ENCODE results near the gene RBM15. TPM values are rescaled to one million over a fixed set of nuclear protein-coding genes. Genes with fewer than 3 reads are reported as not detected.
A peak's percentile ranks its signal among the peaks of the same experiment; 100 is the strongest.

The RBM15 gene
- total and polyA plus RNA-seq, 2 donors (not counting 1 experiment from before 2014, with no cell fraction given) = 8.4 to 25.9 TPM

DNA sequence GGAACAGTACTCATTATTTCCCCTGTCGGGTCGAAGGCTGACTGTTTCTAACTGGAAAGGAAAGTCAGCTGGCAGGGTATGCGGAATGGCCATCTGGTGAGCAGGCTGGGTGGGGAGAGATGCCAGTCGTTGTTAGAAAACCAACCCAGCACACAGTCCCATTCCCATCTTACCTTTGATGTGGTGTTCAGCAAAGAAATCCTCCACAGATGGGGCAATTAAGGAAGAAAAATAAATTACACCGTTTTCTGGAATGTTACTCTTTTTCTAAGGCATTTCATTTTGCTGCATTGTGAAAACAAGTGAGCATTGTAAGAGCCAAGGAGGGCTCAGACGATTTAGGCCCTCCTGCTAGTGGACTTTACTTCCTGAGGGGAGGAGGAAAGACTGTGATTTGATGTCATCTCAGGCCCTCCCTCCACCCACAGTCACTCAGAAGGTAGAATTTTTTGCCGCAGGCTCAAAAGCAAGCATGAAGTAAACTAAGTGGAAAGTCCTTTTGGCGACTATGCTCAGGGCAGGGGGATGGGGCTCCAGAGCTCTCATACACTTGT lies 51.6 kb downstream of the RBM15 start, which contains the start of gene SLC16A4:
TSS of gene SLC16A4 (minus strand) at position 335 of the 554 bp plus-strand sequence. CDS start 1,703 bp downstream, outside the sequence.
- H3K9me3 ChIP-seq (ENCODE audit: control insufficient read depth, insufficient read depth, low read depth, low read length) = no peaks in the 10 kb centered on the region
- H3K4me3 ChIP-seq (replicated peaks in 1 of 4; ENCODE audit: control extremely low read depth in 1 of 4, insufficient read depth in 1 of 4, low read depth in 3 of 4, low read length in 4 of 4) = peak within 1 kb of the TSS; percentile 28 to 52 (median 46)
- peak within 1 kb of the TSS; percentile 57 for H3K27ac ChIP-seq (ENCODE audit: insufficient read depth, low read length)
- no peak for TF ChIP-seq EZH2 (IDR thresholded peaks at IDR 0.05; ENCODE audit: low read length, missing control alignments)
- TF ChIP-seq, protein P1, sequence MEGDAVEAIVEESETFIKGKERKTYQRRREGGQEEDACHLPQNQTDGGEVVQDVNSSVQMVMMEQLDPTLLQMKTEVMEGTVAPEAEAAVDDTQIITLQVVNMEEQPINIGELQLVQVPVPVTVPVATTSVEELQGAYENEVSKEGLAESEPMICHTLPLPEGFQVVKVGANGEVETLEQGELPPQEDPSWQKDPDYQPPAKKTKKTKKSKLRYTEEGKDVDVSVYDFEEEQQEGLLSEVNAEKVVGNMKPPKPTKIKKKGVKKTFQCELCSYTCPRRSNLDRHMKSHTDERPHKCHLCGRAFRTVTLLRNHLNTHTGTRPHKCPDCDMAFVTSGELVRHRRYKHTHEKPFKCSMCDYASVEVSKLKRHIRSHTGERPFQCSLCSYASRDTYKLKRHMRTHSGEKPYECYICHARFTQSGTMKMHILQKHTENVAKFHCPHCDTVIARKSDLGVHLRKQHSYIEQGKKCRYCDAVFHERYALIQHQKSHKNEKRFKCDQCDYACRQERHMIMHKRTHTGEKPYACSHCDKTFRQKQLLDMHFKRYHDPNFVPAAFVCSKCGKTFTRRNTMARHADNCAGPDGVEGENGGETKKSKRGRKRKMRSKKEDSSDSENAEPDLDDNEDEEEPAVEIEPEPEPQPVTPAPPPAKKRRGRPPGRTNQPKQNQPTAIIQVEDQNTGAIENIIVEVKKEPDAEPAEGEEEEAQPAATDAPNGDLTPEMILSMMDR (conservative IDR thresholded peaks at IDR 0.05 in 1 of 2, IDR thresholded peaks at IDR 0.05 in 1 of 2; ENCODE audit: low read depth in 1 of 2, low read length in 2 of 2) = no peak
- H4K20me1 ChIP-seq (ENCODE audit: control insufficient read depth, extremely low read depth, insufficient read depth, low read length) = no peaks in the 10 kb centered on the region
- H3K4me1 ChIP-seq (ENCODE audit: control insufficient read depth, extremely low read depth, insufficient read depth, low read length) = peaks cover 21% of the 10 kb centered on the region
- peak within 1 kb of the TSS; percentile 33 for H3K9ac ChIP-seq (ENCODE audit: insufficient read depth, low read length)
- DNase-seq (ENCODE audit: low read depth in 2 of 2) = peak; percentile 60 to 86
- H3K36me3 ChIP-seq (ENCODE audit: control insufficient read depth, insufficient read depth, low read length) = no peaks in the 10 kb centered on the region
- no peaks in the 10 kb centered on the region for H3K27me3 ChIP-seq (ENCODE audit: control insufficient read depth, insufficient read depth, low read length)
- H2AFZ ChIP-seq (ENCODE audit: low read length) = no peak within 1 kb of the TSS
- H3K79me2 ChIP-seq (ENCODE audit: control insufficient read depth, insufficient read depth, low read length) = no peaks in the 10 kb centered on the region
- peak within 1 kb of the TSS; percentile 64 for H3K4me2 ChIP-seq (ENCODE audit: extremely low read depth, insufficient read depth, low read length)

DNA sequence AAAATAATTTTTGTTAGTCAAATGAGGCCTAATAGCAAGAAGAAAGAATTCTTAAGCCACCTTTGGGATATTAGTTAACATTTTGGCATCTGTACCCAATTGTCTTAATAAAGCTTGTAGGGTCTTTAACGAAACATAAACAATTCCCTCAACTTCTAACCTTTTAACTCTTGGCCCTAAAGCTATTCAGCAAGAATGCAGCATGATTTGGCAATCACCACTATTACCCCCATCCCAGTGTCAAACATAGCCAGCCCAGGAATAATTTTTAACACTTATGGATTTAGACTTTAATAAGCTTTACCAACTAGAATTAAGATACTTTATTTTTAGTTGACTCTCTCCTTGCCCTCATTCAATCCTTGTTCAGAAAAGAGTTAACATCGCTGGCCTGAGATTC lies 54.1 kb downstream of the RBM15 start:
- Histone ChIP-seq H3K4me3 (replicated peaks in 1 of 4; ENCODE audit: control extremely low read depth in 1 of 4, insufficient read depth in 1 of 4, low read depth in 3 of 4, low read length in 4 of 4) (no peak overlapping the region), H4K20me1 (ENCODE audit: control insufficient read depth, extremely low read depth, insufficient read depth, low read length) (no peaks in the 10 kb centered on the region), H3K9me3 (ENCODE audit: control insufficient read depth, insufficient read depth, low read depth, low read length) (no peaks in the 10 kb centered on the region), H3K36me3 (ENCODE audit: control insufficient read depth, insufficient read depth, low read length) (no peaks in the 10 kb centered on the region), H3K79me2 (ENCODE audit: control insufficient read depth, insufficient read depth, low read length) (no peaks in the 10 kb centered on the region), H3K27me3 (ENCODE audit: control insufficient read depth, insufficient read depth, low read length) (no peaks in the 10 kb centered on the region), H2AFZ (ENCODE audit: low read length) (no peak overlapping the region), H3K4me2 (ENCODE audit: extremely low read depth, insufficient read depth, low read length) (peak overlapping the region; percentile 60), H3K4me1 (ENCODE audit: control insufficient read depth, extremely low read depth, insufficient read depth, low read length) (peaks cover 21% of the 10 kb centered on the region), H3K27ac (ENCODE audit: insufficient read depth, low read length) (peak overlapping the region; percentile 51), H3K9ac (ENCODE audit: insufficient read depth, low read length) (no peak overlapping the region)
- peak in 1 of 2 donors; percentile 43 for DNase-seq (ENCODE audit: low read depth in 2 of 2)
- TF ChIP-seq, protein P1 (conservative IDR thresholded peaks at IDR 0.05 in 1 of 2, IDR thresholded peaks at IDR 0.05 in 1 of 2; ENCODE audit: low read depth in 1 of 2, low read length in 2 of 2) = no peak
- no peak for TF ChIP-seq EZH2 (IDR thresholded peaks at IDR 0.05; ENCODE audit: low read length, missing control alignments)

DNA sequence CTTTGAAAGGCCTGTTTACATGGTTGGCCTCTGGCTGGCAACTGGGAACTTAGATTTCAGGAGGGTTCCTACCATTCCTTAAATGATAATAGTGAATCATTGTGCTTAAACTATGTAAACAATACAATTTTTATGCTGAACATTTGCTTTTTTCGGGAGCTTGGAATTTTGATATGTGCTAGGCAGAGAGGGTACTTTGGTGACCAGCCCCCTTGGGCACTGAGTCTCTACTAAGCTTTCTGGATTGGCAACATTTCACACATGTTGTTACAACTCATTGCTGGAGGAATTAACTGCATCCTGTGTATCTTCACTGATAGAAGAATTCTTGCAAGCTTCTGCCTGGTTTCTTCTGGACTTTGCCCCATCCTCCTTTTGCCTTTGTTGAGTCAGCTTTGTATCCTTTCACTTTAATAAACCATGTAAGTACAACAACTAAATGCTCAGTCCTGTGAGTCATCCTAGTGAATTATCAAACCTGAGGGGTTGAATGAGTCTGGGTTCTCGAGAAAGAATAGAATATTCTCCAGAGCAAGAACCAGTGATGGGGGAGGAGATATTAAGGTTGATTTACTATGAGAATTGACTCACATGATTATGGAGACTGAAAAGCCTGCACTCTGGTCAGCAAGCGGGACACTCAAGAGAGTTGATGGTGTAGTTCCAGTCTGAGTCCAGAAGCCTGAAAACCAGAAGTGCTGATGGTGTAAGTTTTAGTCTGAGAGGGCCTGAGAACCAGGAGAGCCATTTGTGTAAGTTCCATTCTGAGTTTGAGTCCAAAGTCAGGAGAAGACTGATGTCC lies 54.7 kb downstream of the RBM15 start:
- Histone ChIP-seq H3K27me3 (ENCODE audit: control insufficient read depth, insufficient read depth, low read length) (no peaks in the 10 kb centered on the region), H3K4me3 (replicated peaks in 1 of 4; ENCODE audit: control extremely low read depth in 1 of 4, insufficient read depth in 1 of 4, low read depth in 3 of 4, low read length in 4 of 4) (peak overlapping the region in 1 of 4 experiments; percentile 12), H2AFZ (ENCODE audit: low read length) (no peak overlapping the region), H3K4me1 (ENCODE audit: control insufficient read depth, extremely low read depth, insufficient read depth, low read length) (peaks cover 21% of the 10 kb centered on the region), H3K79me2 (ENCODE audit: control insufficient read depth, insufficient read depth, low read length) (no peaks in the 10 kb centered on the region), H3K9me3 (ENCODE audit: control insufficient read depth, insufficient read depth, low read depth, low read length) (no peaks in the 10 kb centered on the region), H3K9ac (ENCODE audit: insufficient read depth, low read length) (no peak overlapping the region), H3K36me3 (ENCODE audit: control insufficient read depth, insufficient read depth, low read length) (no peaks in the 10 kb centered on the region), H4K20me1 (ENCODE audit: control insufficient read depth, extremely low read depth, insufficient read depth, low read length) (no peaks in the 10 kb centered on the region), H3K27ac (ENCODE audit: insufficient read depth, low read length) (peak overlapping the region; percentile 51), H3K4me2 (ENCODE audit: extremely low read depth, insufficient read depth, low read length) (peak overlapping the region; percentile 60)
- peak; percentile 82 to 85 for DNase-seq (ENCODE audit: low read depth in 2 of 2)
- TF ChIP-seq, protein P1 (conservative IDR thresholded peaks at IDR 0.05 in 1 of 2, IDR thresholded peaks at IDR 0.05 in 1 of 2; ENCODE audit: low read depth in 1 of 2, low read length in 2 of 2) = no peak
- no peak for TF ChIP-seq EZH2 (IDR thresholded peaks at IDR 0.05; ENCODE audit: low read length, missing control alignments)

All from fibroblast of lung (primary cell).